GM19463 (cell line): Measurements from ENCODE around the gene KANSL2.
"Not testable (repeated sequence)": the region's sequence is repeated elsewhere in the genome, so short reads cannot be mapped to it uniquely, and the experiment has no call there.

Experiments used
- ATAC-seq: cut with Tn5 transposase; IDR thresholded peaks from one replicate; pipeline ENCODE4 v1.9.1; 2021; ENCODE audit warnings: mild to moderate bottlenecking, moderate library complexity; ENCODE audit not compliant: unreplicated experiment

Gene KANSL2

GRCh38 chr12:48681710-48682532 lies at the start of gene KANSL2:
Gene KANSL2, minus strand, starts transcription at chr12:48682238. Its CDS starts 606 bp downstream, at chr12:48681632.
- peak; percentile 98 for ATAC-seq

GRCh38 chr12:48728807-48729206 lies 46.8 kb upstream of the KANSL2 start:
- ATAC-seq = no peak

GRCh38 chr12:48720737-48721136 lies 38.7 kb upstream of the KANSL2 start:
- ATAC-seq = not testable (repeated sequence)

GRCh38 chr12:48720171-48720570 lies 38.1 kb upstream of the KANSL2 start:
- ATAC-seq = not testable (repeated sequence)

- not testable (repeated sequence) for ATAC-seq
Observed at GRCh38 chr12:48719002-48719401, 37.0 kb upstream of the KANSL2 start.

GRCh38 chr12:48717252-48717695 lies 35.2 kb upstream of the KANSL2 start:
- ATAC-seq = no peak

GRCh38 chr12:48716493-48717251 lies 34.6 kb upstream of the KANSL2 start, which contains the start of gene CCNT1:
Gene CCNT1, minus strand, starts transcription at chr12:48716707. Its CDS starts 32 bp downstream, at chr12:48716675.
- ATAC-seq = peak; percentile 96

- ATAC-seq = no peak
Observed at GRCh38 chr12:48716168-48716492, 34.1 kb upstream of the KANSL2 start.

GRCh38 chr12:48712209-48712608 lies 30.2 kb upstream of the KANSL2 start:
- ATAC-seq = no peak

GRCh38 chr12:48698822-48699221 lies 16.8 kb upstream of the KANSL2 start:
- not testable (repeated sequence) for ATAC-seq

GRCh38 chr12:48696626-48697025 lies 14.6 kb upstream of the KANSL2 start:
- no peak for ATAC-seq

- no peak for ATAC-seq
Observed at GRCh38 chr12:48695859-48696258, 13.8 kb upstream of the KANSL2 start.

- no peak for ATAC-seq
Observed at GRCh38 chr12:48694038-48694437, 12.0 kb upstream of the KANSL2 start.

- no peak for ATAC-seq
Observed at GRCh38 chr12:48693572-48693971, 11.5 kb upstream of the KANSL2 start.

- no peak for ATAC-seq
Observed at GRCh38 chr12:48691826-48692487, 9.9 kb upstream of the KANSL2 start.

GRCh38 chr12:48690990-48691389 lies 9.0 kb upstream of the KANSL2 start:
- no peak for ATAC-seq

GRCh38 chr12:48690436-48690835 lies 8.4 kb upstream of the KANSL2 start:
- no peak for ATAC-seq

- ATAC-seq = no peak
Observed at GRCh38 chr12:48688836-48689235, 6.8 kb upstream of the KANSL2 start.

- ATAC-seq = no peak
Observed at GRCh38 chr12:48687592-48687991, 5.6 kb upstream of the KANSL2 start.

GRCh38 chr12:48686615-48687334 lies 4.7 kb upstream of the KANSL2 start:
- ATAC-seq = no peak
